GM23248 (cell line): ENCODE results near the gene RPL3.

Experiments used
- EZH2 ChIP-seq: fragments of 200-600 bp; sonication (generic); IDR thresholded peaks from 2 replicates; pipeline ENCODE4 v1.6.1; 2018; ENCODE audit warnings: antibody characterized with exemption, mild to moderate bottlenecking; ENCODE audit not compliant: insufficient read depth, poor library complexity, severe bottlenecking
- EZH2phosphoT487 ChIP-seq: fragments of 200-600 bp; sonication (generic); IDR thresholded peaks from 2 replicates; pipeline ENCODE4 v1.6.1; 2018; ENCODE audit warnings: antibody characterized with exemption, moderate library complexity, mild to moderate bottlenecking, low read depth; ENCODE audit not compliant: insufficient read depth

- TF ChIP-seq EZH2 (no peak), EZH2phosphoT487 (no peak)
Observed at GRCh38 chr22:39311592-39312400, 7.6 kb downstream of the RPL3 start.
